ENCODE data around the gene PTPRJ.

GRCh38 chr11:48150213-48150612 is 169.9 kb downstream of the PTPRJ start:
- TF ChIP-seq, protein P1, sequence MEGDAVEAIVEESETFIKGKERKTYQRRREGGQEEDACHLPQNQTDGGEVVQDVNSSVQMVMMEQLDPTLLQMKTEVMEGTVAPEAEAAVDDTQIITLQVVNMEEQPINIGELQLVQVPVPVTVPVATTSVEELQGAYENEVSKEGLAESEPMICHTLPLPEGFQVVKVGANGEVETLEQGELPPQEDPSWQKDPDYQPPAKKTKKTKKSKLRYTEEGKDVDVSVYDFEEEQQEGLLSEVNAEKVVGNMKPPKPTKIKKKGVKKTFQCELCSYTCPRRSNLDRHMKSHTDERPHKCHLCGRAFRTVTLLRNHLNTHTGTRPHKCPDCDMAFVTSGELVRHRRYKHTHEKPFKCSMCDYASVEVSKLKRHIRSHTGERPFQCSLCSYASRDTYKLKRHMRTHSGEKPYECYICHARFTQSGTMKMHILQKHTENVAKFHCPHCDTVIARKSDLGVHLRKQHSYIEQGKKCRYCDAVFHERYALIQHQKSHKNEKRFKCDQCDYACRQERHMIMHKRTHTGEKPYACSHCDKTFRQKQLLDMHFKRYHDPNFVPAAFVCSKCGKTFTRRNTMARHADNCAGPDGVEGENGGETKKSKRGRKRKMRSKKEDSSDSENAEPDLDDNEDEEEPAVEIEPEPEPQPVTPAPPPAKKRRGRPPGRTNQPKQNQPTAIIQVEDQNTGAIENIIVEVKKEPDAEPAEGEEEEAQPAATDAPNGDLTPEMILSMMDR (IDR thresholded peaks at IDR 0.05): no peak
- no peak for TF ChIP-seq POLR2A (IDR thresholded peaks at IDR 0.05)

Data from right lobe of liver (tissue), 4 donors.